ENCODE results near the gene DDX27. TPM values are rescaled to one million over a fixed set of nuclear protein-coding genes. Genes with fewer than 3 reads are reported as not detected.
"Not testable (repeated sequence)": the region's sequence is repeated elsewhere in the genome, so short reads cannot be mapped to it uniquely, and the experiment has no call there.

DDX27 gene
- total RNA-seq, 4 donors from 2014 or later: 19.8 to 35.7 (median 30.8) TPM

DNA sequence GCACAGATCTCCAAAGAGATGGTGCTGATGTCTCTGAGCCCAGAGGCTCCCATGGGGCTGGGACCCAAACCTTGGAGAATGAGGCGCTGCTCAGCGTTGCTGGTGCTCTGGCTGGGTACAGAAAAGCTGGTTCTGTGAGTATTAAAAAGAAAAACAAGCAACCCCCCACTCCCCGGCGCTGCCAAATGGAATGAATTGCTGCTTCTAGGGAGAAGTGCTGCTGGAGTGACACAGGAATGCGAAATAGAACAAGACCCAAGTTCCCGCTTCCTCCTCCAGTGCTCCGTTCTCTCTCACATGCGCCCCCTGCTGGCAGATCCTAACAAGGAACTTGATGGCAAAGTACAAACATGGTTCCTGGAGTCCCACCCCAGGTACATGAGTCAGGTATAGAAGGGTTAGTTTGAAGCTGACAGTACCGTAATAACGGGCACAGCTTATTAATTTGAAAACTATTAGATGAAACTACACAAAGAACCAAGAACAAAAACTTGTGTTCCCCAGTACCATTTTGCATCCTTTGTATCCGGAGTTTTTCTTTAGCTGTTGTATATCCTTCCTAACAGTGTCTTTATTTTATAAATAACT lies 2.1 kb upstream of the DDX27 start:
- TF ChIP-seq, protein P1, sequence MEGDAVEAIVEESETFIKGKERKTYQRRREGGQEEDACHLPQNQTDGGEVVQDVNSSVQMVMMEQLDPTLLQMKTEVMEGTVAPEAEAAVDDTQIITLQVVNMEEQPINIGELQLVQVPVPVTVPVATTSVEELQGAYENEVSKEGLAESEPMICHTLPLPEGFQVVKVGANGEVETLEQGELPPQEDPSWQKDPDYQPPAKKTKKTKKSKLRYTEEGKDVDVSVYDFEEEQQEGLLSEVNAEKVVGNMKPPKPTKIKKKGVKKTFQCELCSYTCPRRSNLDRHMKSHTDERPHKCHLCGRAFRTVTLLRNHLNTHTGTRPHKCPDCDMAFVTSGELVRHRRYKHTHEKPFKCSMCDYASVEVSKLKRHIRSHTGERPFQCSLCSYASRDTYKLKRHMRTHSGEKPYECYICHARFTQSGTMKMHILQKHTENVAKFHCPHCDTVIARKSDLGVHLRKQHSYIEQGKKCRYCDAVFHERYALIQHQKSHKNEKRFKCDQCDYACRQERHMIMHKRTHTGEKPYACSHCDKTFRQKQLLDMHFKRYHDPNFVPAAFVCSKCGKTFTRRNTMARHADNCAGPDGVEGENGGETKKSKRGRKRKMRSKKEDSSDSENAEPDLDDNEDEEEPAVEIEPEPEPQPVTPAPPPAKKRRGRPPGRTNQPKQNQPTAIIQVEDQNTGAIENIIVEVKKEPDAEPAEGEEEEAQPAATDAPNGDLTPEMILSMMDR (IDR thresholded peaks at IDR 0.05): peak; percentile 86 to 95 (median 92)
- no peak for TF ChIP-seq POLR2A (IDR thresholded peaks at IDR 0.05)
- Histone ChIP-seq H3K27ac (peak overlapping the region in 2 of 4 donors; percentile 35 to 48), H3K36me3 (peaks cover 0 to 14% (median 2%) of the 10 kb centered on the region in 3 donors), H3K4me3 (peak overlapping the region in 1 of 4 donors; percentile 21), H3K4me1 (peaks cover 10 to 31% (median 10%) of the 10 kb centered on the region in 3 donors), H3K9me3 (no peaks in the 10 kb centered on the region), H3K27me3 (no peaks in the 10 kb centered on the region)
- intact Hi-C loops (cut with DNase I): loop anchor here (2.0 kb wide), 1 partner anchor 84 kb away; no protein-coding TSS in a partner anchor
- 13 to 17% methylated on average over 11 of the region's 11 CpGs for WGBS, 2 donors
- peak; percentile 23 for DNase-seq

- 45 to 56% methylated on average over 5 to 13 of the region's 13 CpGs for WGBS, 2 donors
Measured at GRCh38 chr20:49218739-49219090, 501 bp upstream of the DDX27 start.

GRCh38 chr20:49219924-49220831 lies 962 bp downstream of the DDX27 start:
- H3K27me3 ChIP-seq: no peaks in the 10 kb centered on the region
- 64 to 67% methylated on average over 20 to 22 of the region's 28 CpGs for WGBS, 2 donors

More at GRCh38 chr20:49218739-49219090, 501 bp upstream of the DDX27 start:
- peaks cover 10 to 31% (median 10%) of the 10 kb centered on the region in 3 donors for H3K4me1 ChIP-seq
- DNase-seq; H3K9me3 ChIP-seq; intact Hi-C loops (cut with DNase I); H3K27me3 ChIP-seq: not testable (repeated sequence)
- peaks cover 0 to 30% (median 17%) of the 10 kb centered on the region in 3 donors for H3K36me3 ChIP-seq
- H3K4me3 ChIP-seq: peak overlapping the region in 3 of 4 donors; percentile 80 to 84 (median 81)
- peak overlapping the region; percentile 22 to 95 (median 90) for H3K27ac ChIP-seq

GRCh38 chr20:49225896-49226295 lies 6.7 kb downstream of the DDX27 start:
- H3K4me3 ChIP-seq: no peak overlapping the region
- TF ChIP-seq, protein P1 (IDR thresholded peaks at IDR 0.05): no peak
- no peak for TF ChIP-seq POLR2A (IDR thresholded peaks at IDR 0.05)
- intact Hi-C loops (cut with DNase I): no loop called here
- H3K27ac ChIP-seq: no peak overlapping the region
- H3K36me3 ChIP-seq: peaks cover 30 to 99% (median 69%) of the 10 kb centered on the region in 3 donors
- DNase-seq: no peak
- WGBS, 2 donors: 92% methylated on average over 7 of the region's 7 CpGs
- H3K27me3 ChIP-seq: no peaks in the 10 kb centered on the region
- H3K9me3 ChIP-seq: no peaks in the 10 kb centered on the region
- peaks cover 0 to 2% (median under 1%) of the 10 kb centered on the region in 3 donors for H3K4me1 ChIP-seq

More at GRCh38 chr20:49219924-49220831, 962 bp downstream of the DDX27 start:
- intact Hi-C loops (cut with DNase I): no loop called here
- peaks cover 4 to 45% (median 31%) of the 10 kb centered on the region in 3 donors for H3K36me3 ChIP-seq
- H3K4me1 ChIP-seq: peaks cover 10 to 31% (median 10%) of the 10 kb centered on the region in 3 donors
- no peak for DNase-seq
- peak overlapping the region; percentile 89 to 95 (median 94) for H3K27ac ChIP-seq
- no peak for TF ChIP-seq POLR2A (IDR thresholded peaks at IDR 0.05)
- TF ChIP-seq, protein P1 (IDR thresholded peaks at IDR 0.05): no peak
- H3K4me3 ChIP-seq: peak overlapping the region; percentile 54 to 84 (median 80)
- no peaks in the 10 kb centered on the region for H3K9me3 ChIP-seq

GRCh38 chr20:49228676-49229075 lies 9.5 kb downstream of the DDX27 start:
- TF ChIP-seq, protein P1 (IDR thresholded peaks at IDR 0.05): no peak
- TF ChIP-seq POLR2A (IDR thresholded peaks at IDR 0.05): no peak
- no peak for DNase-seq
- intact Hi-C loops (cut with DNase I): no loop called here
- no peaks in the 10 kb centered on the region for H3K4me1 ChIP-seq
- no peaks in the 10 kb centered on the region for H3K9me3 ChIP-seq
- H3K27me3 ChIP-seq: no peaks in the 10 kb centered on the region
- H3K36me3 ChIP-seq: peaks cover 36 to 99% (median 69%) of the 10 kb centered on the region in 3 donors
- WGBS, 2 donors: 93 to 96% methylated on average over 6 to 9 of the region's 9 CpGs
- H3K27ac ChIP-seq: no peak overlapping the region
- H3K4me3 ChIP-seq: no peak overlapping the region

Measured in esophagus squamous epithelium (tissue), 5 donors.